Liver (tissue), 9 donors: ENCODE results near the gene TGM2. TPM values are rescaled to one million over a fixed set of nuclear protein-coding genes. Genes with fewer than 3 reads are reported as not detected.

Experiments
- DNase-seq: peaks from one replicate; pipeline ENCODE4 v3.0.0-alpha.2; 2017; ENCODE audit warnings: low spot score
- H3K27ac ChIP-seq, 2 donors: one replicate each; pipeline ENCODE4 v1.7.0; 2013; ENCODE audit warnings: inconsistent platforms in 2 of 2, low read length in 2 of 2, control low read depth in 1 of 2, low read depth in 1 of 2, mild to moderate bottlenecking in 1 of 2
- H3K27me3 ChIP-seq, 4 donors: one replicate each; pipeline versions ENCODE4 v1.6.1 to v1.7.0; 2013; ENCODE audit warnings: low read length in 3 of 4, inconsistent platforms in 1 of 4, mild to moderate bottlenecking in 1 of 4, moderate library complexity in 1 of 4; ENCODE audit not compliant: control insufficient read depth in 4 of 4, insufficient read depth in 4 of 4
- H3K36me3 ChIP-seq, 4 donors: one replicate each; pipeline versions ENCODE4 v1.6.1 to v1.7.0; 2013; ENCODE audit warnings: low read length in 3 of 4, mild to moderate bottlenecking in 3 of 4, low read depth in 1 of 4, moderate library complexity in 1 of 4; ENCODE audit not compliant: control insufficient read depth in 4 of 4, insufficient read depth in 3 of 4
- H3K4me1 ChIP-seq, 4 donors: one replicate each; pipeline versions ENCODE4 v1.6.1 to v1.7.0; 2013; ENCODE audit warnings: low read length in 3 of 4, mild to moderate bottlenecking in 3 of 4, moderate library complexity in 1 of 4; ENCODE audit not compliant: control insufficient read depth in 4 of 4, insufficient read depth in 4 of 4
- H3K4me3 ChIP-seq, 3 donors: one replicate each; pipeline versions ENCODE4 v1.6.1 to v1.7.0; 2013; ENCODE audit warnings: low read length in 3 of 3, control low read depth in 1 of 3, low read depth in 1 of 3, mild to moderate bottlenecking in 1 of 3
- H3K9ac ChIP-seq, 2 donors: one replicate each; pipeline ENCODE4 v1.7.0; 2013; ENCODE audit warnings: low read length in 2 of 2, mild to moderate bottlenecking in 2 of 2, moderate library complexity in 2 of 2, control low read depth in 1 of 2, low read depth in 1 of 2
- H3K9me3 ChIP-seq, 4 donors: one replicate each; pipeline versions ENCODE4 v1.6.1 to v1.7.0; 2013; ENCODE audit warnings: low read length in 3 of 4; ENCODE audit not compliant: control insufficient read depth in 4 of 4
- CTCF ChIP-seq: fragments of 150-350 bp; IDR thresholded peaks from 2 replicates; pipeline ENCODE4 v1.5.1; 2017; ENCODE audit warnings: improper control_type of control experiment, low read depth, low read length; ENCODE audit not compliant: missing input control
- FOXA1 ChIP-seq: IDR thresholded peaks from 2 replicates; pipeline ENCODE4 v1.6.1; 2016; ENCODE audit warnings: antibody characterized with exemption
- FOXA2 ChIP-seq: IDR thresholded peaks from 2 replicates; pipeline ENCODE4 v1.6.1; 2016; ENCODE audit warnings: antibody characterized with exemption
- HNF4G ChIP-seq: IDR thresholded peaks from 2 replicates; pipeline ENCODE4 v1.6.1; 2016; ENCODE audit warnings: antibody characterized with exemption
- JUND ChIP-seq, 2 donors: IDR thresholded peaks; 2 replicates each; pipeline ENCODE4 v1.6.1; 2016; ENCODE audit warnings: antibody characterized with exemption in 2 of 2
- MAX ChIP-seq: IDR thresholded peaks from 2 replicates; pipeline ENCODE4 v1.6.1; 2016; ENCODE audit warnings: antibody characterized with exemption
- NR2F2 ChIP-seq: IDR thresholded peaks from 2 replicates; pipeline ENCODE4 v1.6.1; 2016; ENCODE audit warnings: antibody characterized with exemption
- RXRA ChIP-seq, 2 donors: IDR thresholded peaks; 2 replicates each; pipeline ENCODE4 v1.6.1; 2017 to 2018; ENCODE audit warnings: antibody characterized with exemption in 2 of 2, mild to moderate bottlenecking in 1 of 2
- TAF1 ChIP-seq: conservative IDR thresholded peaks from 2 replicates; pipeline ENCODE4 v1.6.1; 2016; ENCODE audit warnings: antibody characterized with exemption, mild to moderate bottlenecking
- WGBS: extraction: QIAGEN DNeasy Blood & Tissue Kit; methylation state at CpG from one replicate; pipeline ENCODE4 v1.1.7; 2013; 5-methylcytosine and 5-hydroxymethylcytosine counted together
- polyA plus RNA-seq, 2 donors: library from polyadenylated mRNA; stranded (reverse) in 1 of 2; unstranded in 1 of 2; fragments of 200-250 nt in 1 of 2; fragments of >200 nt in 1 of 2; fragmentation: Nextera tagmentation in 1 of 2; extraction: Ambion mirVana in 1 of 2; gene quantifications; one replicate each; pipeline versions ENCODE4 v1.2.1 to v1.2.3, GENCODE V29; 2013 to 2015
- total RNA-seq, 2 donors: library from RNA; depleted of rRNA; stranded (reverse); fragments of >200 nt; gene quantifications; one replicate each; pipeline ENCODE4 v1.2.3, GENCODE V29; 2014
- donor health status: healthy.
- donor health status: healthy.
- donor health status: healthy.
- donor health status: healthy.
- donor health status: healthy.

Gene TGM2
- total and polyA plus RNA-seq, 4 donors, result 106 to 375 (median 190) TPM

- Histone ChIP-seq H3K27ac (no peak overlapping the region), H3K27me3 (no peaks in the 10 kb centered on the region), H3K4me1 (peaks cover 0 to 9% (median 0%) of the 10 kb centered on the region in 4 donors), H3K9me3 (no peaks in the 10 kb centered on the region), H3K9ac (no peak overlapping the region), H3K36me3 (no peaks in the 10 kb centered on the region), H3K4me3 (no peak overlapping the region)
- WGBS, result 93% methylated on average over 8 of the region's 8 CpGs
- TF ChIP-seq RXRA (IDR thresholded peaks at IDR 0.05) (no peak), FOXA2 (no peak), CTCF (no peak), TAF1 (no peak), FOXA1 (no peak), NR2F2 (no peak), HNF4G (no peak), JUND (IDR thresholded peaks at IDR 0.05) (no peak)
- no peak for DNase-seq
Measured at GRCh38 chr20:38110525-38111178, 54.4 kb downstream of the TGM2 start.

GRCh38 chr20:38109591-38110524 is 55.2 kb downstream of the TGM2 start:
- H3K27ac ChIP-seq, result no peak overlapping the region

GRCh38 chr20:38108986-38109541 is 56.0 kb downstream of the TGM2 start:
- no peaks in the 10 kb centered on the region for H3K9me3 ChIP-seq
- no peak overlapping the region for H3K9ac ChIP-seq
- TF ChIP-seq HNF4G (no peak), NR2F2 (peak; percentile 85)
- WGBS, result 92% methylated on average over 3 of the region's 3 CpGs
- no peak overlapping the region for H3K27ac ChIP-seq
- DNase-seq, result no peak
- no peak overlapping the region for H3K4me3 ChIP-seq
- H3K36me3 ChIP-seq, result no peaks in the 10 kb centered on the region
- peaks cover 0 to 9% (median 0%) of the 10 kb centered on the region in 4 donors for H3K4me1 ChIP-seq
- no peaks in the 10 kb centered on the region for H3K27me3 ChIP-seq

More at GRCh38 chr20:38109591-38110524, 55.2 kb downstream of the TGM2 start:
- DNase-seq, result no peak
- H3K36me3 ChIP-seq, result no peaks in the 10 kb centered on the region
- no peak overlapping the region for H3K4me3 ChIP-seq
- no peaks in the 10 kb centered on the region for H3K27me3 ChIP-seq
- H3K9me3 ChIP-seq, result no peaks in the 10 kb centered on the region
- H3K9ac ChIP-seq, result no peak overlapping the region
- TF ChIP-seq MAX (no peak), JUND (IDR thresholded peaks at IDR 0.05) (peak; percentile 31 to 35), NR2F2 (peak; percentile 14)
- 73% methylated on average over 8 of the region's 8 CpGs for WGBS
- H3K4me1 ChIP-seq, result peaks cover 0 to 9% (median 0%) of the 10 kb centered on the region in 4 donors
